HuH-7.5 (cell line): ENCODE data around the gene ZNF708.
A peak's percentile ranks its signal among the peaks of the same experiment; 100 is the strongest.
"Not testable (repeated sequence)": the region's sequence is repeated elsewhere in the genome, so short reads cannot be mapped to it uniquely, and the experiment has no call there.

Experiments
- DNase-seq: peaks from one replicate; pipeline ENCODE4 v3.0.0; 2011; ENCODE audit warnings: low spot score

ZNF708 gene

DNA sequence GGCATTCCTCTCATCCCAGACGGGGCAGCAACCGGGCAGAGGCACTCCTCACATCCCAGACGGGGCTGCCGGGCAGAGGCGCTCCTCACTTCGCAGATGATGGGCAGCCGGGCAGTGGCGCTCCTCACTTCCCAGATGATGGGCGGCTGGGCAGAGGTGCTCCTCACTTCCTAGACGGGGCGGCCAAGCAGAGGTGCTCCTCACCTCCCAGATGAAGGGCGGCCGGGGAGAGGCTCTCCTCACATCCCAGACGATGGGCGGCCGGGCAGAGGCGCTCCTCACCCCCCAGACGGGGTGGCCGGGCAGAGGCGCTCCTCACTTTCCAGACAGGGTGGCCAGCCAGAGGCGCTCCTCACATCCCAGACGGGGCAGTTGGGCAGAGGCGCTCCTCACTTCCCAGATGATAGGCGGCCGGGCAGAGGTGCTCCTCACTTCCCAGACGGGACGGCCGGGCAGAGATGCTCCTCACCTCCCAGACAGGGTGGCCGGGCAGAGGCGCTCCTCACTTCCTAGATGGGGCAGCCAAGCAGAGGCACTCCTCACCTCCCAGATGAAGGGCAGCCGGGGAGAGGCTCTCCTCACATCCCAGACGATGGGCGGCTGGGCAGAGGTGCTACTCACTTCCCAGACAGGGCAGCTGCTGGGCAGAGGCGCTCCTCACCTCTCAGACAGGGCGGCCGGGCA lies 68.9 kb downstream of the ZNF708 start:
- DNase-seq: no peak

DNA sequence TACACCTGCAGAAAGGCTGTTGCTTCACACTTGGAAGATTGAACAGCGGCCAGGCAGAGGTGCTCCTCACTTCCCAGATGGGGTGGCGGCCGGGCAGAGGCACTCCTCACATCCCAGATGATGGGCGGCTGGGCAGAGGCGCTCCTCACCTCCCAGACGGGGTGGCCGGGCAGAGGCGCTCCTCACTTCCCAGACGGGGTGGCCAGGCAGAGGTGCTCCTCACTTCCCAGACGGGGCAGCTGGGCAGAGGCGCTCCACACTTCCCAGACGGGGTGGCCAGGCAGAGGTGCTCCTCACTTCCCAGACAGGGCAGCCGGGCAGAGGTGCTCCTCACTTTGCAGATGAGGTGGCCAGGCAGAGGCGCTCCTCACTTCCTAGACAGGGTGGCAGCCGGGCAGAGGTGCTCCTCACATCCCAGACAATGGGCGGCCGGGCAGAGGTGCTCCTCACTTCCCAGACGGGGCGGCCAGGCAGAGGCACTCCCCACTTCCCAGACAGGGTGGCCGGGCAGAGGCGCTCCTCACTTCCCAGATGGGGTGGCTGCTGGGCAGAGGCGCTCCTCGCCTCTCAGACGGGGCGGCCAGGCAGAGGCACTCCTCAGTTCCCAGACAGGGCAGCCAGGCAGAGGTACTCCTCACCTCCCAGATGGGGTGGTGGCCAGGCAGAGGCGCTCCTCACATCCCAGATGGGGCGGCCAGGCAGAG lies 69.6 kb downstream of the ZNF708 start:
- not testable (repeated sequence) for DNase-seq

DNA sequence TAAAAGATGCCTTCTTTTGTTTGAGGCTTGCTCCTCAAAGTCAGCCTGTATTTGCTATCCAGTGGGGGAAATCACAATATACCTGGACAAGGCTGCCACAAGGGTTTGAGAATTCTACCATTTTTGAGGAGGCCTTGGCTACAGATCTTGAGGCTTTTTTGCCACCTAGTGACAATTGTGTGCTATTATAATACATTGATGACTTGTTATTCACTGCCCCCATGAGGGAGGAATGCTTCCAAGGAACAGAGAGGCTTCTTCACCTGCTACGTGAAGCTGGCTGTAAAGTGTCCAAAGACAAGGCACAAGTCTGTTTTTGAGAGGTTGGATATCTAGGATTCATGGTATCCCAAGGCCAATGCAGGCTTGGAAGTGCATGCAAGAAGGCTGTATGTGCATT lies 72.5 kb downstream of the ZNF708 start:
- peak; percentile 13 for DNase-seq
